ENCODE results near the gene TMEM52.
"Not testable (repeated sequence)": the region's sequence is repeated elsewhere in the genome, so short reads cannot be mapped to it uniquely, and the experiment has no call there.

The TMEM52 gene

GRCh38 chr1:1937549-1938275 lies 18.6 kb upstream of the TMEM52 start:
- no peak for TF ChIP-seq CTCF (IDR thresholded peaks at IDR 0.05; ENCODE audit: borderline replicate concordance, insufficient read depth, low read depth, low read length)
- H3K4me3 ChIP-seq (ENCODE audit: low read depth, low read length) = no peak overlapping the region

DNA sequence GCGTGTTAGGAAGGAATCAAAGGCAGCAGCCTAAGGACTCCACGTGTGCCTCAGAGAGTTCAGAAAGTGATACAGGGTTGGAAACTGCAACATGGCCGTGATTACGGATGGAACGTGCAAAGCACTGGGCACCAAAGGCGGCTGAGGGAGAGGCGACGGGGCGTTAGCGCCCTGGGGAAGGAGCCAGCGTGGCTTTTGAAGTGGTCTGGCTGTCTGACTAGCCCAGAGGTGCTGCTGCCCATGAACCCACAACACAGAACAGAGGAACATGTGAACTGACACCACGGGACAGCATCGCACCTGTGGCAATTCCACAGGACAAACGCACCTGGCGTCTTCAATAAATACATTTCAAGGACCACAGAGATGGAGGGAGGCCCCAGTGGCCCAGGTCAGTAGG lies 18.0 kb upstream of the TMEM52 start:
- H3K4me3 ChIP-seq (ENCODE audit: low read depth, low read length) = no peak overlapping the region
- no peak for TF ChIP-seq CTCF (IDR thresholded peaks at IDR 0.05; ENCODE audit: borderline replicate concordance, insufficient read depth, low read depth, low read length)

DNA sequence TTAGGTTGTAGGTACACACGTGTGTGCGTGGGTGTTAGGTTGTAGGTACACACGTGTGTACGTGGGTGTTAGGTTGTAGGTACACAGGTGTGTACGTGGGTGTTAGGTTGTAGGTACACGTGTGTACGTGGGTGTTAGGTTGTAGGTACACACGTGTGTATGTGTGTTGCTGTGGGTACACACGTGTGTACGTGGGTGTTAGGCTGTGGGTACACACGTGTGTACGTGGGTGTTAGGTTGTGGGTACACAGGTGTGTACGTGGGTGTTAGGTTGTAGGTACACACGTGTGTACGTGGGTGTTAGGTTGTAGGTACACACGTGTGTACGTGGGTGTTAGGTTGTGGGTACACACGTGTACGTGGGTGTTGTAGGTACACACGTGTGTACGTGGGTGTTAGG lies 15.8 kb upstream of the TMEM52 start:
- H3K4me3 ChIP-seq (ENCODE audit: low read depth, low read length) = not testable (repeated sequence)

DNA sequence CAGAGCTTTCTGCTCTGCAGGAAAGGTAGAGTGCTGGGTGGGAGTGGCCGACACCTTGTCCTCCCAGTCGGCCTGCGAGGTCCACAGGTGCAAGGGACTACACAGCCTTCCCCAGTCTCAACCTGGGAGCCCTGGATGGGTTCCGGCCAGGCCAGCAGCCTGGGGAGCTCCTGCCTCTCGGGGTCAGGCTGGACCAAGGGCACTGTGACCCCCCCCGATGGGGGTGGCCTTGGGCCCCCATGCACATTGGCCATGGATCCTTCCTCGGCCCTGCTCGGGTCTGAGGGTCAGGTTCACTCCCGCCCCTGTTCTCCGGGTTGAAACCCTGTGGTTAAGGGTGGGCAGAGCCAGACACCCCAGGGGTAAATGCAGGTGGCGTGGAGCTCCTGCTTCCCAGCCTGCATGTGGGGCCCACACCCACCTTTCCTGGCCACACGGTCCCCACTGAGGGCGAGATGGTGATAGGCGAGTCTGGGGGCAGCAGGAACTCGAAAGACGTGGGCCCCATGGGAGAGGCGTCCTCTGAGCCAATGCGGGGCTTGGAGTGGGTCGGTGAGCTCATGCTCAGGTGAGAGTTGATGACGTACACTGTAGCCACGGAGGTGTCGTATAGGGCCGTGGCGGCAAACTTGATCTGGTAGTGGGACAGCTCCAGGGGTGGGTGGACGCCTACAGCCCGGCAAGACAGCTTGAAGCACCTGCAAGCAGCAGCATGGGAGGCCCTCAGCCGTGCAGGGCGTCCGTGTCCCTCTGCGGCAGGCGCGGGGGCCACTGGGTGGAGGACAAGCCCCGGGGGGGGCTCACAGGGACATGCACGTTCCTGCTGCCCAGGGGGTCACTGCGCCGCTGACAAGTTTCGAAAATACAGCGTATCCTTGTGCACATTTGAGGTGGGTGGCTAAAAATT lies 10.8 kb upstream of the TMEM52 start:
- TF ChIP-seq CTCF (IDR thresholded peaks at IDR 0.05; ENCODE audit: borderline replicate concordance, insufficient read depth, low read depth, low read length) = no peak
- H3K4me3 ChIP-seq (ENCODE audit: low read depth, low read length) = no peak overlapping the region

DNA sequence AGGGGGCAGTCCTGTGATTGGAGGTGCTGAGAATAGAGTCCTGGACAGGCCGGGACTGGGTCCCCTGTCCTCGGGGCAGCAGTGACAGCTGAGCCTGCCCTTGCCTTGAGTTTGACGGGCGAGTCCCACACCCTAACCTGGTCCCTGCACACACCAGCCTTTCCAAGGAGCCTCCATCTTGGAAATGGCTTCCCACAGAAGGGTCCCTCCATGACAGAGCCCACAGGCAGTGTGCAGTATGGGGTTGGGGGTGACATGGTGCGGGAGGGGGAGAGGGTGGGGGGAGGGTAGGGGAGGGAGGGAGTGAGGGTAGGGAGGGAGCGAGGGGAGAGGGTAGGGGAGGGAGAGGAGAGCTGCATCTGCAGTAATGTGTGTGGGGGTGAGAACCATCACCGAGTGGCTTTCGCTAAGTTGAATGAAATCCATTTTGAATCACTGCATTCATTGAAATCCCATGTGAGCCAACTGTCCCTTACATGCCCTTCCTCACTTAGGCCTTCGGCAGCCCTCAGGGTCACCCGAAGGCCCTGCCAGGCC lies 10.1 kb upstream of the TMEM52 start:
- no peak for TF ChIP-seq CTCF (IDR thresholded peaks at IDR 0.05; ENCODE audit: borderline replicate concordance, insufficient read depth, low read depth, low read length)
- H3K4me3 ChIP-seq (ENCODE audit: low read depth, low read length) = no peak overlapping the region

- TF ChIP-seq CTCF (IDR thresholded peaks at IDR 0.05; ENCODE audit: borderline replicate concordance, insufficient read depth, low read depth, low read length) = no peak
- no peak overlapping the region for H3K4me3 ChIP-seq (ENCODE audit: low read depth, low read length)
These were observed 9.4 kb upstream of the TMEM52 start for GRCh38 chr1:1928231-1929101.

GRCh38 chr1:1927751-1928150 lies 8.7 kb upstream of the TMEM52 start:
- TF ChIP-seq CTCF (IDR thresholded peaks at IDR 0.05; ENCODE audit: borderline replicate concordance, insufficient read depth, low read depth, low read length) = no peak

More at GRCh38 chr1:1927751-1928150, 8.7 kb upstream of the TMEM52 start:
- H3K4me3 ChIP-seq (ENCODE audit: low read depth, low read length) = no peak overlapping the region
